ENCODE data around the gene NFIB. TPM values are rescaled to one million over a fixed set of nuclear protein-coding genes. Genes with fewer than 3 reads are reported as not detected.

NFIB gene
- total RNA-seq, 1 experiment from 2014 or later: 0.61 TPM

- Mint-ChIP-seq H3K4me3 (ENCODE audit: unreplicated experiment) (no peak overlapping the region), H3K9me3 (ENCODE audit: unreplicated experiment) (no peaks in the 10 kb centered on the region), H3K27ac (ENCODE audit: unreplicated experiment) (no peak overlapping the region), H3K27me3 (ENCODE audit: insufficient read depth, unreplicated experiment) (no peaks in the 10 kb centered on the region), H3K36me3 (ENCODE audit: insufficient read depth, unreplicated experiment) (no peaks in the 10 kb centered on the region), H3K4me1 (ENCODE audit: low read depth, unreplicated experiment) (no peaks in the 10 kb centered on the region)
- ChIA-PET CTCF (no interaction called here), POLR2A (no interaction called here)
- no peaks in the 10 kb centered on the region for H3K27me3 ChIP-seq (replicated peaks; ENCODE audit: control insufficient read depth, insufficient read depth, low read length)
- no peaks in the 10 kb centered on the region for H3K36me3 ChIP-seq (ENCODE audit: control insufficient read depth, insufficient read depth, low read length)
- DNase-seq: no peak
- no TSS peak for BruUV-seq (replicated peaks)
- TF ChIP-seq, protein P1, sequence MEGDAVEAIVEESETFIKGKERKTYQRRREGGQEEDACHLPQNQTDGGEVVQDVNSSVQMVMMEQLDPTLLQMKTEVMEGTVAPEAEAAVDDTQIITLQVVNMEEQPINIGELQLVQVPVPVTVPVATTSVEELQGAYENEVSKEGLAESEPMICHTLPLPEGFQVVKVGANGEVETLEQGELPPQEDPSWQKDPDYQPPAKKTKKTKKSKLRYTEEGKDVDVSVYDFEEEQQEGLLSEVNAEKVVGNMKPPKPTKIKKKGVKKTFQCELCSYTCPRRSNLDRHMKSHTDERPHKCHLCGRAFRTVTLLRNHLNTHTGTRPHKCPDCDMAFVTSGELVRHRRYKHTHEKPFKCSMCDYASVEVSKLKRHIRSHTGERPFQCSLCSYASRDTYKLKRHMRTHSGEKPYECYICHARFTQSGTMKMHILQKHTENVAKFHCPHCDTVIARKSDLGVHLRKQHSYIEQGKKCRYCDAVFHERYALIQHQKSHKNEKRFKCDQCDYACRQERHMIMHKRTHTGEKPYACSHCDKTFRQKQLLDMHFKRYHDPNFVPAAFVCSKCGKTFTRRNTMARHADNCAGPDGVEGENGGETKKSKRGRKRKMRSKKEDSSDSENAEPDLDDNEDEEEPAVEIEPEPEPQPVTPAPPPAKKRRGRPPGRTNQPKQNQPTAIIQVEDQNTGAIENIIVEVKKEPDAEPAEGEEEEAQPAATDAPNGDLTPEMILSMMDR (IDR thresholded peaks at IDR 0.05; ENCODE audit: insufficient read depth in 1 of 2, low read depth in 1 of 2, low read length in 1 of 2, severe bottlenecking in 1 of 2, unreplicated experiment in 1 of 2): no peak
- intact Hi-C loops (cut with micrococcal nuclease; ENCODE audit: unreplicated experiment): no loop called here
- no peaks in the 10 kb centered on the region; the same call in 1 of the 2 replicates for H3K9me3 ChIP-seq
- no peak overlapping the region for H3K4me3 ChIP-seq (ENCODE audit: low read depth, low read length)
- no peaks in the 10 kb centered on the region for H3K4me1 ChIP-seq
Observed at GRCh38 chr9:14052359-14052758, 261.6 kb downstream of the NFIB start.

- Histone ChIP-seq H3K9me3 (no peaks in the 10 kb centered on the region; the same call in 1 of the 2 replicates), H3K4me3 (ENCODE audit: low read depth, low read length) (no peak overlapping the region), H3K27me3 (replicated peaks; ENCODE audit: control insufficient read depth, insufficient read depth, low read length) (no peaks in the 10 kb centered on the region), H3K4me1 (no peaks in the 10 kb centered on the region), H3K36me3 (ENCODE audit: control insufficient read depth, insufficient read depth, low read length) (no peaks in the 10 kb centered on the region)
- Mint-ChIP-seq H3K9me3 (ENCODE audit: unreplicated experiment) (no peaks in the 10 kb centered on the region), H3K4me1 (ENCODE audit: low read depth, unreplicated experiment) (no peaks in the 10 kb centered on the region), H3K4me3 (ENCODE audit: unreplicated experiment) (no peak overlapping the region), H3K27ac (ENCODE audit: unreplicated experiment) (no peak overlapping the region), H3K36me3 (ENCODE audit: insufficient read depth, unreplicated experiment) (no peaks in the 10 kb centered on the region), H3K27me3 (ENCODE audit: insufficient read depth, unreplicated experiment) (no peaks in the 10 kb centered on the region)
- DNase-seq: no peak
- ChIA-PET CTCF (no interaction called here), POLR2A (no interaction called here)
- TF ChIP-seq, protein P1 (IDR thresholded peaks at IDR 0.05; ENCODE audit: insufficient read depth in 1 of 2, low read depth in 1 of 2, low read length in 1 of 2, severe bottlenecking in 1 of 2, unreplicated experiment in 1 of 2): no peak
- intact Hi-C loops (cut with micrococcal nuclease; ENCODE audit: unreplicated experiment): no loop called here
- BruUV-seq (replicated peaks): no TSS peak
Observed at GRCh38 chr9:14051419-14051818, 262.5 kb downstream of the NFIB start.

- Histone ChIP-seq H3K36me3 (ENCODE audit: control insufficient read depth, insufficient read depth, low read length) (no peaks in the 10 kb centered on the region), H3K4me3 (ENCODE audit: low read depth, low read length) (no peak overlapping the region), H3K4me1 (no peaks in the 10 kb centered on the region), H3K27me3 (replicated peaks; ENCODE audit: control insufficient read depth, insufficient read depth, low read length) (no peaks in the 10 kb centered on the region), H3K9me3 (no peaks in the 10 kb centered on the region)
- ChIA-PET POLR2A (no interaction called here), CTCF (no interaction called here)
- H3K27ac Mint-ChIP-seq (ENCODE audit: unreplicated experiment): no peak overlapping the region
- BruUV-seq (replicated peaks): no TSS peak
- peaks cover 2% of the 10 kb centered on the region for H3K27me3 Mint-ChIP-seq (ENCODE audit: insufficient read depth, unreplicated experiment)
- no peak for DNase-seq
- no peaks in the 10 kb centered on the region for H3K36me3 Mint-ChIP-seq (ENCODE audit: insufficient read depth, unreplicated experiment)
- H3K4me1 Mint-ChIP-seq (ENCODE audit: low read depth, unreplicated experiment): no peaks in the 10 kb centered on the region
- H3K9me3 Mint-ChIP-seq (ENCODE audit: unreplicated experiment): no peaks in the 10 kb centered on the region
- no peak overlapping the region for H3K4me3 Mint-ChIP-seq (ENCODE audit: unreplicated experiment)
- intact Hi-C loops (cut with micrococcal nuclease; ENCODE audit: unreplicated experiment): no loop called here
- TF ChIP-seq, protein P1 (IDR thresholded peaks at IDR 0.05; ENCODE audit: insufficient read depth in 1 of 2, low read depth in 1 of 2, low read length in 1 of 2, severe bottlenecking in 1 of 2, unreplicated experiment in 1 of 2): no peak
Observed at GRCh38 chr9:14043483-14043882, 270.5 kb downstream of the NFIB start.
